CD14-positive monocyte (primary cell): ENCODE data around the gene CCNQ. TPM values are rescaled to one million over a fixed set of nuclear protein-coding genes. Genes with fewer than 3 reads are reported as not detected.

ENCODE experiments used
- DNase-seq, 3 donors: peaks; one replicate each; pipeline ENCODE4 v3.0.0-alpha.2; 2011 to 2022
- H2AFZ ChIP-seq: 2 replicates; pipeline ENCODE4 v1.6.0; 2012; ENCODE audit warnings: mild to moderate bottlenecking, low read depth, low read length, inconsistent platforms; ENCODE audit not compliant: insufficient read depth, poor library complexity, severe bottlenecking
- H3K27ac ChIP-seq, 2 donors: 1 replicate in 1 of 2; 2 replicates in 1 of 2; pipeline ENCODE4 v1.5.1; 2012 to 2013; ENCODE audit warnings: low read length in 2 of 2, control low read depth in 1 of 2, inconsistent platforms in 1 of 2, low read depth in 1 of 2, mild to moderate bottlenecking in 1 of 2
- H3K27me3 ChIP-seq, 2 donors: one replicate each; pipeline versions ENCODE4 v1.6.0 to v1.6.1; 2011 to 2013; ENCODE audit warnings: low read length in 2 of 2; ENCODE audit not compliant: control insufficient read depth in 2 of 2, insufficient read depth in 2 of 2
- H3K36me3 ChIP-seq, 2 donors: replicated peaks in 1 of 2; 1 replicate in 1 of 2; 2 replicates in 1 of 2; pipeline versions ENCODE4 v1.5.1 to v1.6.1; 2012 to 2013; ENCODE audit warnings: low read length in 2 of 2, control low read depth in 1 of 2, inconsistent platforms in 1 of 2, mild to moderate bottlenecking in 1 of 2; ENCODE audit not compliant: insufficient read depth in 2 of 2, control insufficient read depth in 1 of 2
- H3K4me1 ChIP-seq, 2 donors: 1 replicate in 1 of 2; 2 replicates in 1 of 2; pipeline versions ENCODE4 v1.5.1 to v1.6.1; 2012 to 2013; ENCODE audit warnings: low read length in 2 of 2, control low read depth in 1 of 2, inconsistent platforms in 1 of 2, mild to moderate bottlenecking in 1 of 2, moderate library complexity in 1 of 2; ENCODE audit not compliant: insufficient read depth in 2 of 2, control insufficient read depth in 1 of 2
- H3K4me2 ChIP-seq: replicated peaks from 2 replicates; pipeline ENCODE3; 2012; ENCODE audit warnings: low read length, moderate library complexity, mild to moderate bottlenecking; ENCODE audit not compliant: poor library complexity, severe bottlenecking; ENCODE audit errors: extremely low read depth
- H3K4me3 ChIP-seq, 3 experiments: fragments of 200-600 bp in 1 of 3; sonication (generic) in 1 of 3; replicated peaks in 1 of 3; 1 replicate in 2 of 3; 2 replicates in 1 of 3; pipeline ENCODE4 v1.5.1; 2011 to 2013; ENCODE audit warnings: low read length in 3 of 3, mild to moderate bottlenecking in 3 of 3, control low read depth in 2 of 3, low read depth in 2 of 3, inconsistent platforms in 1 of 3, moderate library complexity in 1 of 3
- H3K79me2 ChIP-seq: 2 replicates; pipeline ENCODE4 v1.6.0; 2012; ENCODE audit warnings: mild to moderate bottlenecking, control low read depth, inconsistent platforms, low read length, moderate library complexity; ENCODE audit not compliant: insufficient read depth
- H3K9ac ChIP-seq: 2 replicates; pipeline ENCODE4 v1.6.0; 2017; ENCODE audit warnings: low read length, mild to moderate bottlenecking; ENCODE audit not compliant: insufficient read depth, poor library complexity, severe bottlenecking
- H3K9me3 ChIP-seq, 2 donors: replicated peaks in 1 of 2; 1 replicate in 1 of 2; 2 replicates in 1 of 2; pipeline versions ENCODE4 v1.5.1 to v1.6.1; 2012 to 2013; ENCODE audit warnings: low read length in 2 of 2, control low read depth in 1 of 2; ENCODE audit not compliant: control insufficient read depth in 1 of 2, insufficient read depth in 1 of 2
- H4K20me1 ChIP-seq: 2 replicates; pipeline ENCODE4 v1.6.0; 2012; ENCODE audit warnings: mild to moderate bottlenecking, low read length, control low read depth, moderate library complexity; ENCODE audit not compliant: insufficient read depth
- H3K27ac Mint-ChIP-seq, 7 donors: one replicate each; pipeline ENCODE4 v1.8.0; 2020; ENCODE audit warnings: mild to moderate bottlenecking in 7 of 7, mixed read lengths in 7 of 7, moderate library complexity in 6 of 7, inconsistent platforms in 2 of 7
- H3K27me3 Mint-ChIP-seq, 3 donors: one replicate each; pipeline ENCODE4 v1.8.0; 2021 to 2022; ENCODE audit warnings: low read depth in 3 of 3, mild to moderate bottlenecking in 3 of 3, mixed read lengths in 3 of 3, moderate library complexity in 3 of 3, inconsistent platforms in 1 of 3
- H3K36me3 Mint-ChIP-seq, 2 donors: one replicate each; pipeline ENCODE4 v1.8.0; 2020; ENCODE audit warnings: mixed read lengths in 2 of 2, inconsistent platforms in 1 of 2, mild to moderate bottlenecking in 1 of 2
- H3K4me1 Mint-ChIP-seq: one replicate; pipeline ENCODE4 v1.8.0; 2020; ENCODE audit warnings: mild to moderate bottlenecking, mixed read lengths
- H3K4me3 Mint-ChIP-seq, 2 donors: one replicate each; pipeline ENCODE4 v1.8.0; 2020; ENCODE audit warnings: mild to moderate bottlenecking in 2 of 2, mixed read lengths in 2 of 2, moderate library complexity in 1 of 2
- H3K9me3 Mint-ChIP-seq, 7 donors: one replicate each; pipeline ENCODE4 v1.8.0; 2020 to 2022; ENCODE audit warnings: mixed read lengths in 7 of 7, mild to moderate bottlenecking in 6 of 7, moderate library complexity in 6 of 7, inconsistent platforms in 2 of 7
- CTCF ChIP-seq: fragments of 200-600 bp; IDR thresholded peaks from one replicate; pipeline ENCODE4 v1.8.0; 2022; ENCODE audit warnings: antibody characterized with exemption, mild to moderate bottlenecking
- WGBS: methylation state at CpG from one replicate; pipeline ENCODE4 v1.1.5; 2013; ENCODE audit warnings: missing lambda C conversion rate; ENCODE audit not compliant: insufficient coverage; 5-methylcytosine and 5-hydroxymethylcytosine counted together
- intact Hi-C, 2 donors: fragments of 100-400 bp; cut with micrococcal nuclease; formaldehyde crosslinking; loops; one replicate each; pipeline versions ENCODE4 v1.15.0 to v1.15.1; 2023
- polyA plus RNA-seq, 3 donors: library from polyadenylated mRNA; depleted of rRNA in 1 of 3; unstranded in 2 of 3; stranded (reverse) in 1 of 3; fragments of 300-500 nt in 2 of 3; fragments of >200 nt in 1 of 3; fragmentation: Illumina TruSeq in 2 of 3; gene quantifications; 1 replicate in 2 of 3; 2 replicates in 1 of 3; pipeline ENCODE4 v1.2.3, GENCODE V29; 2012 to 2021

Gene CCNQ
- polyA plus RNA-seq, 3 donors: 21.8 to 35.6 (median 29.3) TPM

- Histone ChIP-seq H3K27ac (no peak overlapping the region), H3K27me3 (no peaks in the 10 kb centered on the region), H3K9me3 (no peaks in the 10 kb centered on the region), H2AFZ (no peak overlapping the region), H3K4me1 (peaks cover 0 to 1% of the 10 kb centered on the region in 2 donors), H3K9ac (no peak overlapping the region), H3K36me3 (peaks cover 55 to 64% of the 10 kb centered on the region in 2 donors), H3K4me3 (no peak overlapping the region), H3K79me2 (no peaks in the 10 kb centered on the region), H3K4me2 (no peak overlapping the region), H4K20me1 (peaks cover 3% of the 10 kb centered on the region)
- WGBS: 93% methylated on average over 8 of the region's 29 CpGs
- Mint-ChIP-seq H3K27me3 (peaks cover 0 to 13% (median 0%) of the 10 kb centered on the region in 3 donors), H3K36me3 (peaks cover 57 to 67% of the 10 kb centered on the region in 2 donors), H3K9me3 (peaks cover 0 to 4% (median 0%) of the 10 kb centered on the region in 7 donors), H3K27ac (no peak overlapping the region), H3K4me3 (no peak overlapping the region), H3K4me1 (peaks cover 1% of the 10 kb centered on the region)
- intact Hi-C loops: no loop called here
- DNase-seq: no peak
- TF ChIP-seq CTCF: no peak
Measured at GRCh38 chrX:153588782-153589446, 10.0 kb downstream of the CCNQ start.

GRCh38 chrX:153588021-153588781 lies 10.7 kb downstream of the CCNQ start:
- H3K4me1 Mint-ChIP-seq: peaks cover 8% of the 10 kb centered on the region
- peaks cover 50 to 60% of the 10 kb centered on the region in 2 donors for H3K36me3 Mint-ChIP-seq
- Histone ChIP-seq H4K20me1 (peaks cover under 1% of the 10 kb centered on the region), H3K9me3 (no peaks in the 10 kb centered on the region), H3K79me2 (no peaks in the 10 kb centered on the region), H3K27ac (no peak overlapping the region), H3K4me1 (peaks cover 5 to 8% of the 10 kb centered on the region in 2 donors), H3K27me3 (no peaks in the 10 kb centered on the region), H2AFZ (no peak overlapping the region), H3K4me3 (no peak overlapping the region), H3K9ac (no peak overlapping the region), H3K4me2 (no peak overlapping the region), H3K36me3 (peaks cover 48 to 57% of the 10 kb centered on the region in 2 donors)
- H3K27me3 Mint-ChIP-seq: peaks cover 0 to 13% (median 0%) of the 10 kb centered on the region in 3 donors
- no peak overlapping the region for H3K4me3 Mint-ChIP-seq
- DNase-seq: no peak
- no peak overlapping the region for H3K27ac Mint-ChIP-seq
- no peak for TF ChIP-seq CTCF
- intact Hi-C loops: no loop called here
- WGBS: 90% methylated on average over 3 of the region's 18 CpGs
- H3K9me3 Mint-ChIP-seq: peaks cover 0 to 8% (median 0%) of the 10 kb centered on the region in 7 donors
